Measurements from ENCODE around the gene HSD17B8. TPM values are rescaled to one million over a fixed set of nuclear protein-coding genes. Genes with fewer than 3 reads are reported as not detected.

Gene HSD17B8
- total RNA-seq, 1 experiment from 2014 or later = 4.2 TPM

DNA sequence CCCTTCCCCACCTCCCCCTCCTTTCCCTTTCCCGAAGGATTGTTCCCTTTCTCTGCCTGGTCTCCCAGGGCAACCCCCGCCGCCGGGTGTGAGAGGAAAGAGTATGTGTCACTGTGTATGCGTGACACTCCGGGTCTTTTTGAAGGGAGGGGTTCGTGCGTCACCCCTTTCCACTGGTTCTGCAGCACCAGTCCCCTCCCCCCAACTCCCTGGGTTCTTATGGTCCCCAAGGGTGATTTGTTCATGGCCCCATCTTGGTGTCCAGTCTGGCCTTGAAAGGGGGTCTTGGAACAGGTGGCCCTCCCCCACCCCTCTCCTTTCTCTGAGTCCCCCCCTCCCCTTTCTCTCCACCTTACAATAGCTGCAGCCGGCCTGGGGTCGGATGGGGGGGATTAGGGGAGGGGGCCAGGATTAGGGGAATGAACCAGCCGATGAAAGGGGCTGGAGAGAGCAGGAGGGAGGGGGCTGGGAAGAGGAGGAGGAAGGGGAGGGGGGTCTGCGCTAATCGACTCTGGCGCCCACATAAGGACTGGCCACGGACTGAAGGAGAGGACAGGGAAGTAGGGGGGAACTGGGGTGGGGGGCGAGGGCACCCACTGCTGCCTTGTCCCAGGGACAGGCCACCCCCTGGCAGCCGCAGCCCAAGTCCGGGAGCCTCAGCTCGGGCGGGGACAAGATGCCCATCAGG lies 2.6 kb downstream of the HSD17B8 start:
- peak; percentile 41 for ATAC-seq
- peak; percentile 76 for DNase-seq
- peak overlapping the region; percentile 84 for H3K4me3 ChIP-seq (ENCODE audit: low read length)
- peak overlapping the region; percentile 100 for H3K4me2 ChIP-seq (ENCODE audit: low read length)
- H3K27ac ChIP-seq (ENCODE audit: low read length) = peak overlapping the region; percentile 84
- H3K9me2 ChIP-seq (replicated peaks; ENCODE audit: low read length) = no peaks in the 10 kb centered on the region
- no peaks in the 10 kb centered on the region for H3K9me3 ChIP-seq (ENCODE audit: low read length)
- peak overlapping the region; percentile 84; the same call in 1 of the 2 replicates for H2AFZ ChIP-seq (ENCODE audit: low read length)
- intact Hi-C loops (cut with micrococcal nuclease) = loop anchor here (2.0 to 10.0 kb wide), 3 partner anchors 42 to 208 kb away; partner anchors contain the start of genes B3GALT4, CUTA, PHF1 and RPS18
- no peaks in the 10 kb centered on the region for H3F3A ChIP-seq (ENCODE audit: low read length, unreplicated experiment)
- peak overlapping the region; percentile 98 for H3K9ac ChIP-seq (ENCODE audit: low read length)
- H3K79me2 ChIP-seq (ENCODE audit: low read length) = peaks cover 26% of the 10 kb centered on the region
- no peaks in the 10 kb centered on the region for H3K27me3 ChIP-seq (ENCODE audit: low read length)
- POLR2A ChIA-PET (ENCODE audit: unreplicated experiment) = no interaction called here
- CTCF ChIA-PET = no interaction called here
- H3K4me1 ChIP-seq (ENCODE audit: insufficient read depth, low read length) = peaks cover 49% of the 10 kb centered on the region
- no TSS peak for BruUV-seq (replicated peaks)
- H3K36me3 ChIP-seq (ENCODE audit: low read depth, low read length) = peaks cover 19% of the 10 kb centered on the region
- H4K20me1 ChIP-seq (ENCODE audit: low read length) = no peaks in the 10 kb centered on the region
- no peak for TF ChIP-seq EZH2 (IDR thresholded peaks at IDR 0.05; ENCODE audit: low read length, unreplicated experiment)
- TF ChIP-seq, protein P1, sequence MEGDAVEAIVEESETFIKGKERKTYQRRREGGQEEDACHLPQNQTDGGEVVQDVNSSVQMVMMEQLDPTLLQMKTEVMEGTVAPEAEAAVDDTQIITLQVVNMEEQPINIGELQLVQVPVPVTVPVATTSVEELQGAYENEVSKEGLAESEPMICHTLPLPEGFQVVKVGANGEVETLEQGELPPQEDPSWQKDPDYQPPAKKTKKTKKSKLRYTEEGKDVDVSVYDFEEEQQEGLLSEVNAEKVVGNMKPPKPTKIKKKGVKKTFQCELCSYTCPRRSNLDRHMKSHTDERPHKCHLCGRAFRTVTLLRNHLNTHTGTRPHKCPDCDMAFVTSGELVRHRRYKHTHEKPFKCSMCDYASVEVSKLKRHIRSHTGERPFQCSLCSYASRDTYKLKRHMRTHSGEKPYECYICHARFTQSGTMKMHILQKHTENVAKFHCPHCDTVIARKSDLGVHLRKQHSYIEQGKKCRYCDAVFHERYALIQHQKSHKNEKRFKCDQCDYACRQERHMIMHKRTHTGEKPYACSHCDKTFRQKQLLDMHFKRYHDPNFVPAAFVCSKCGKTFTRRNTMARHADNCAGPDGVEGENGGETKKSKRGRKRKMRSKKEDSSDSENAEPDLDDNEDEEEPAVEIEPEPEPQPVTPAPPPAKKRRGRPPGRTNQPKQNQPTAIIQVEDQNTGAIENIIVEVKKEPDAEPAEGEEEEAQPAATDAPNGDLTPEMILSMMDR (conservative IDR thresholded peaks at IDR 0.05; ENCODE audit: low read depth, low read length) = no peak
- TF ChIP-seq EZH2phosphoT487 (IDR thresholded peaks at IDR 0.05; ENCODE audit: borderline replicate concordance, low read length) = no peak

GRCh38 chr6:33207552-33208090 lies 3.2 kb downstream of the HSD17B8 start:
- Histone ChIP-seq H3K9me3 (ENCODE audit: low read length) (no peaks in the 10 kb centered on the region), H3F3A (ENCODE audit: low read length, unreplicated experiment) (no peaks in the 10 kb centered on the region), H3K9ac (ENCODE audit: low read length) (peak overlapping the region; percentile 98), H4K20me1 (ENCODE audit: low read length) (no peaks in the 10 kb centered on the region), H3K27me3 (ENCODE audit: low read length) (no peaks in the 10 kb centered on the region), H3K9me2 (replicated peaks; ENCODE audit: low read length) (no peaks in the 10 kb centered on the region), H3K4me3 (ENCODE audit: low read length) (peak overlapping the region; percentile 84), H3K4me1 (ENCODE audit: insufficient read depth, low read length) (peaks cover 43% of the 10 kb centered on the region), H3K27ac (ENCODE audit: low read length) (peak overlapping the region; percentile 84), H3K79me2 (ENCODE audit: low read length) (peaks cover 20% of the 10 kb centered on the region), H3K36me3 (ENCODE audit: low read depth, low read length) (peaks cover 13% of the 10 kb centered on the region), H3K4me2 (ENCODE audit: low read length) (peak overlapping the region; percentile 100), H2AFZ (ENCODE audit: low read length) (peak overlapping the region; percentile 84)
- no peak for TF ChIP-seq EZH2 (IDR thresholded peaks at IDR 0.05; ENCODE audit: low read length, unreplicated experiment)
- no peak for TF ChIP-seq EZH2phosphoT487 (IDR thresholded peaks at IDR 0.05; ENCODE audit: borderline replicate concordance, low read length)
- TF ChIP-seq, protein P1 (conservative IDR thresholded peaks at IDR 0.05; ENCODE audit: low read depth, low read length) = no peak
- CTCF ChIA-PET = interaction anchor here (0.6 kb wide), 1 partner anchor 48 kb away, joined by 3 read pairs; no protein-coding TSS in a partner anchor
- ATAC-seq = peak; percentile 10
- intact Hi-C loops (cut with micrococcal nuclease) = loop anchor here (2.0 to 10.0 kb wide), 3 partner anchors 41 to 207 kb away; partner anchors contain the start of genes B3GALT4, CUTA, PHF1 and RPS18
- peak; percentile 38 for DNase-seq
- BruUV-seq (replicated peaks) = TSS peak; percentile 99
- POLR2A ChIA-PET (ENCODE audit: unreplicated experiment) = no interaction called here

All from PC-3 (cell line).